NOMO-1 treated with DMSO at 0.1 percent for 48 hours (cell line): ENCODE results near the gene PLLP.

Source experiments
- DNase-seq: peaks from one replicate; lab custom pipeline; 2025; ENCODE audit not compliant: unreplicated experiment; lab: John Stamatoyannopoulos, UW

PLLP gene, protein sequence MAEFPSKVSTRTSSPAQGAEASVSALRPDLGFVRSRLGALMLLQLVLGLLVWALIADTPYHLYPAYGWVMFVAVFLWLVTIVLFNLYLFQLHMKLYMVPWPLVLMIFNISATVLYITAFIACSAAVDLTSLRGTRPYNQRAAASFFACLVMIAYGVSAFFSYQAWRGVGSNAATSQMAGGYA

DNA sequence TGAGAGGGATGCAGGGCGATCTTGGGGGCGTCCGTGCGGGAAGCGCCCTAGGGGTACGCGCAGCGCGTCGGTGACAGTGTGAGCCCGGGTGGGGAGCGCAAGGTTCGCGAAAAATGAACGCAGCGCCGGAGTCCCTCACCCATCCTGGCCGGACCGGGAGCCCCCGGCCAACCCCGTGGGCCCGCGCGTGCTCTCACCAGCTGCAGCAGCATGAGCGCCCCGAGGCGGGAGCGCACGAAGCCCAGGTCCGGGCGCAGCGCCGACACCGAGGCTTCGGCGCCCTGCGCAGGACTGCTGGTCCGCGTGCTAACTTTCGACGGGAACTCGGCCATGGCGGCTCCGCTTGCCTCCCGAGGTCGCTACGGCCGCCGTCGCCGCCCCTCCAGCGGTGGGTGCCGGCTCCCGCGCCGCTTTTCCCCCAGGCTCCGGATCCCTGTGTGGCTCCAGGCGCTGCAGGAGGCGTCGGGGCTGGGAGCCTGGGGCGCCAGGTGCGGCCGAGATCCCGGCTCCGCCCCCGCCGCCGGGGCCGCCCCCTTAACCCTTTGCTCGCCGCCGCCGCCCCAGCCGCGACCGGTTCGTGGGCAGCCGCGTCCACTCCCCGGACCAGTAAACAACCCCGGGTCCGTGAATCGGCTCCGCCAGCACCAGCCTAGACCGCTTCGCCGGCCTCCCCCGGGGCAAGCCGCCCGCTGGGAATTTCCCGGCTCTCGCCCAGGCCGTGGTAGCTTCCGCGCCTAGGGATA lies at the start of gene PLLP:
Gene PLLP (minus strand): TSS at position 464 of the 743 bp plus-strand sequence. CDS start 132 bp downstream, at position 332.
- DNase-seq, result no peak

DNA sequence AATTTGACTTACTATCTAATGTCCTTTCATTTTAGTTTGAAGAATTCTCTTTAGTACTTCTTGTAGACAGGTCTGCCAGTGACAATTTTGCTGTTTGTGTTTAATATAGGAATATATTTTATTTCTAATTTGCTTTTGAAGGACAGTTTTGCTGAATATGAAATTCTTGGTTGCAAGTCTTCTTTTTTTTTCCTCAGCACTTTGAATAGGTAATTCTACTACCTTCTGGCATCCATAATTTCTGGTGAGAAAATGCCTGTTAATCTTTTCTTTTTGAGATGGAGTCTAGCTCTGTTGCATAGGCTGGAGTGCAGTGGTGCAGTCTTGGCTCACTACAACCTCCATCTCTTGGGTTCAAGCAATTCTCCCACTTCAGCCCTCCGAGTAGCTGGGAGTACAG lies 48.9 kb upstream of the PLLP start:
- DNase-seq, result no peak

DNA sequence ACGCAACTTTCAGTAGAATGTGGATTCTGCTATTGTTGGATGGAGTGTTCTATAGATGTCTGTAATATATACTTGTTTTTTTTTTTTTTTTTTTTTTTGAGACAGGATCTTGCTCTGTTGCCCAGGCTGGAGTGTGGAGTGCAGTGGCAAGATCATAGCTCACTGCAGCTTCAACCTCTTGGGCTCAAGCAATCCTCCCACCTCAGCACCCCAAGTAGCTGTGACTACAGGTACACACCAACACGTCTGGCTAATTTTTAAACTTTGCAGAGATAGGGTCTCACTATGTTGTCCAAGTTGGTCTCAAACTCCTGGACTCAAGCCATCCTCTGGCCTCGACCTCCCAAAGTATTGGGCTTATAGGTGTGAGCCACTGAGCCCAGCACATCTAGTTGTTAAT lies 46.9 kb upstream of the PLLP start:
- DNase-seq, result no peak

DNA sequence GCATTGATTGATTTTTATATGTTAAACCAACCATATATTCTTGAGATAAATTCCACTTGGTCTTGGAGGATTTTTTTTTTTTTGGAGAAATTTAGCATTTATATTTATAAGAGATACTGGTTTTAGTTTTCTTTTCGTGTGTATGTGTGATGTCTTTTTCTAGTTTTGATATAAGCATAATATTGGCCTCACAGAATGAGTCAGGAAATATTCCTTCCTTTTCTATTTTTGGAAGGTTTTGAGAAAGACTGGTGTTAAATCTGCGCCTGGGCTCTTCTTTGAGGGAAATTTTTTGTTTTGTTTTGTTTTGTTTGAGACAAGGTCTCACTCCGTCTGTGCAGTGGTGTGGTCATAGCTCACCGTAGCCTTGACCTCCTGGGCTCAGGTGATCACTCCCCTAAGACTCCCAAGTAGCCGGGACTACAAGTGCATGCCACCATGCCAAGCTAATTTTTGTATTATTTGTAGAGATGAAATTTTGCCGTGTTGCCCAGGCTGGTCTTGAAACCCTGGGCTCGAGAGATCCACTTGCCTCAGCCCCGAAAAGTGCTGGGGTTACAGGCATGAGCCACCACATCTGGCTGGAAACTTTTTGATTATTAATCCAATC lies 45.4 kb upstream of the PLLP start:
- no peak for DNase-seq

DNA sequence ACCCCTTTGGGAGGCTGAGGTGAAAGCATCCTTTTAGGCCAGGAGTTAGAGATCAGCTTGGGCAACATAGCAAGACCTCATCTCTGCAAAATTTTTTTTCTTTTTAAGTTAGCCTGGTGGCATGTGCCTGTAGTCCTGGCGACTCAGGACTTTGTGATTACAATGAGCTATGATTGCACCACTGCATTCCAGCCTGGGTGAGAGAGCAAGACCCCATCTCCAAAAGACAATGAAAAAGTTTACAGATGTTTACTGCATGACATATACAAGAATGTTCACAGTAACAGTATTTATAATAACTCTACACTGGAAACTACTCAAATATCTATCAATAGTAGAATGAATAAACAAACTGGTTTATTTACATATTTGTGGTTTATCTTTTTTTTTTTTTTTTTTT lies 41.0 kb upstream of the PLLP start:
- DNase-seq, result no peak

DNA sequence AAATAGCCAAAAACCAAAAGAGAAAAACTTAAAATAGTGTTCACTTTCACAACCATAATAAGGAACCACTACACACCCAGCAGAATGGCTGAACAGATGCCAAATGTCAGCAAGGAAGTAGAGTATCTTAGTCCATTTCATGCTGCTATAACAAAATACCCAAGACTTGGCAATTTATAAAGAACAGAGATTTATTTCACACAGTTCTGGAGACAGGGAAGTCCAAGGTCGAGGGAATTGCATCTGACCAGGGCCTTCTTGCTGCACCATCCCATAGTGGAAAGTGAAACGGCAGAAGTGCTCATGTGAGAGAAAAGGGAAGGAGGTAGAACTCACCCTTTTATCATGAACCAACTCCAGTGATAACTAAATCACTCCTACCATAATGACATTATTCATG lies 40.3 kb upstream of the PLLP start:
- DNase-seq, result peak; percentile 19

DNA sequence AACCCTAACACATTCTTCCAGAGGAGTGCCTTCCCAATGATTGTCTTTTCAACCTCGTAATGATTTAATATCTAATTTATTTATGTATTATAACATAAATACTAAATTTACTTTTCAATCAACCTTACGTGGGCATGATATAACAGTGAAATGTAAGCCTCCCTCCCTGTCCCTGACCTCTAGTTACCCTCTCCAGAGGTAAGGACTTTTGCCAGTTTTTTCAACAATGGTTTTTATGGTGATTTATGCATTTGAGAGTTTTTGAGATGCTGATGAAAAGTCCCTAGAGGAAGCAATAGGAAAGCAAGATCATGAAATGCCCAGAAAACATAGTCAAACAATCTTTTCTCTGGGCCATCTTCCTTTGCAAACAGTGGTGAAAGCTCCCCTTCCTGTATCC lies 35.2 kb upstream of the PLLP start:
- DNase-seq, result no peak

DNA sequence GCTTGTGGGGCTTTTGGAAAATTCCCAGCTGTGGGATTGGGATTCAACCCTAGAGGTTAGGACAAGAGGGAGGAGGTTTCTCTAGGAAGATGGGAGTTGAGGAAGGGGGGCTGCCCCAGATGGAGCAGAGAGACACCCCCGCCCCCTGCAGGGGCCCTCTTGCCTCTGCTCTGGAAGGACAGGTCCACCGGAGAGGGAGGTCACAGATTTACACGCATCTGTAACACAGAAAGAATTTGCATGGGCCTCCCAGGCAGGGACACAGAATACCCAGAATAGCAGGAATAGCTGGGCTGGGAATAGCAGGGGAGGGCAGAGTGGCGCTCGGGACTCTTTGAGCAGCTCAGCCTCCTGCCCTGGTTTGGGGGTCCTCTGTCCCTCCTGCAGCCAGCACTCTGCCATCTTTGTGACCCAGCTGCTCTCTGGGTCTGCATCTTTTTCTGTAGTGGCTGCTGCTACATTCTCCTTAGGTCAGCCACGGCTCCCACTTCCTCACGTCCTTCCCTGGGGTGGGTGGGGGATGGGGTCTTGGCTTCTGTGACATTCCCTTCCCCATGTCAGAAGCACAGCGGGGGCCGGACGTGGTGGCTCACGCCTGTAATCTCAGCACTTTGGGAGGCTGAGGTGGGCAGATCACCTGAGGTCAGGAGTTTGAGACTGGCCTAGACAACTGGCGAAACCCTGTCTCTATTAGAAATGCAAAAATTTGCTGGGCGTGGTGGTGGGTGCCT lies 33.9 kb upstream of the PLLP start:
- no peak for DNase-seq

DNA sequence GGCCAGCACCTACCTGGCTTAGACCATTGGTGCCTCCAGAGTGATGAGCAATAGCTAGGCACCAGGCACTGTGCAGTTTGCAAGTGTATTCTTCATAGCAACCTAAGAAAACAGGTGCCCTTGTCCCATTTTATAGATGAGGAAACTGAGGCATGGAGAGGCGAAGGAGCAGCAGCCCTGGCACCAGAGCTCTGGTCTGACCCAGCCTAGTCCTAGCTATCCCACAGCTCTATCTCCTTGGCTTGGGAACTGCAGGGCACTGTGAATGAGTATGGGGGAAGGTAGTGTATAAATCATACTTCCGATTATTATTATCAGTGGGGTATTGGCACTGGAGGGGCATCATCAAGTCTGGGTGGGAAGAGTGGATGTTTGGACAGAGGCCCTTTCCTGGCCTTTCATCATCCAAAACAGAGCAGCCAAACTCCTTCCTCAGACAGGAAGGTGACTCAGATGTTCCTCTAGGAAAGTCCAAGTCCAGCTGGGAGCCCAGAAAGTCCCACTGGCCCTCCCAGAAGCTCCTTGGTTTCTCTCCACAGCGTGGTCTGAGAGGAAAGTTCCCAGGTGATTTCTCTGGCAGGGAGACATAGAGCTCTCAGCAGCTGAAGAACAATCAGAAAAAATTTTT lies 32.0 kb upstream of the PLLP start:
- no peak for DNase-seq

DNA sequence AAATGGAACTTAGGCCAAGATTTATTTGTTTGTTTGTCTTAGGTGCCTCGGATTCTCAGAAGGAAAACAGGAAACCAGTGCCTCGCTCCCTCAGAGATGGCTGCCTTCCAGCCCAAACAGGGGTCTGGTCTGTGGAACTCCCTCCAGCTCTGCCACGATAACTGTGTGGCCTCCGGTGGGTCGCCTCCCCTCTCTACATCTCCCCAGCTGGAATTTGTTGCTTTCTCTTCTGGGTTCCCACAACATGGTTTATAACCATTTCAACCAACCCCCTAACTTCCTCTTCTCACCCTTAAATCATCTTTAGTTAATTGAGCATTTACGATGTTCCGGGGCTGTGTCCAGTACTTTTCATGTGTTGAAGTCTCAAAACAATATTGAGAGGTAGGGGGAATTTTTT lies 30.9 kb upstream of the PLLP start:
- DNase-seq, result peak; percentile 55

DNA sequence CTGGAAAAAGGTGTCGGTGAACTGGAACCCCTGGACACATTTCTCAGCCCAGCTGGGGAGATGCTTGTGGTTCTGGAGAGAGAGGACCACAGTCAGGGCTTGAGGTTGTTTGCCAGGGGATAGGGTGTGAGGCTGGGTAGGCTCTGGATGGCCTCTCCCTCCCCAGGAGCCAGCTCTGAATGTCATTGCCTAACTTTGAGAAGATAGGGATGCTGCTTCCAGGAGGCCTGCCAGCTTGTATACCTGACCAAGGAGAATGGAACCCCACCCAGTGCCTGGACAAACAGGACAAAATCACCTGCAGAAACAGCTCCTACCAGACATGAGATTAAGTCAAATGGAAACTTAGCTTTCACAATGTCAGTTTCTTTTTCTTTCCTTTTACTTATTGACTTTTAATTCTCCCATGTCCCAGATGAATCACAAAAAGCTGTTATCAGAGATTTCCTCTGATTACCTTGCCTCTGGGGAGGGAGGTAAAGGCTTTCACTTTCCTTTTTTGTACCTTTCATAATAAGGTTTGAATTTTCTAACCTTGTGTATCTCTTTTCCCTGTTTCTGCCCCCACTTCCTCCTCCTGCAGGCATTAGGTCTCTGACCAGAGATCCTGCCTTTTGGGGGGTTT lies 29.8 kb upstream of the PLLP start:
- DNase-seq, result no peak

DNA sequence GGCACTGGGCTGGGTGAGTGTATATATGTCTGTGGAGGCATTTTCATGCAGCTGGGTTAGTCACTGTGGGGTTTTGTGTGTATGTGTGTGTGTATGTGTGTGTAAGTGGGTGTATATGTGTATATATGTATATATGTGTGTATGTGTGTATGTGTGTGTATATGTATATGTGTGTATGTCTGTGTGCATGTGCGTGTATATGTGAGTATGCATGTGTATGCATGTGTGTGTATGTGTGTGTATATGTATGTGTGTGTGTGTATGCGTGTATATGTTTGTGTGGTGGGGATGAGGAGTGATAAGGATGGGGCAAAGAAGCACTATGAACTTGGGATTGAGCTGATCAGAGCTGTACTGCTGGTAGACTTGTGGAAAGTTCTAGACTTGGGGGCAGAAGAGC lies 29.0 kb upstream of the PLLP start:
- no peak for DNase-seq

DNA sequence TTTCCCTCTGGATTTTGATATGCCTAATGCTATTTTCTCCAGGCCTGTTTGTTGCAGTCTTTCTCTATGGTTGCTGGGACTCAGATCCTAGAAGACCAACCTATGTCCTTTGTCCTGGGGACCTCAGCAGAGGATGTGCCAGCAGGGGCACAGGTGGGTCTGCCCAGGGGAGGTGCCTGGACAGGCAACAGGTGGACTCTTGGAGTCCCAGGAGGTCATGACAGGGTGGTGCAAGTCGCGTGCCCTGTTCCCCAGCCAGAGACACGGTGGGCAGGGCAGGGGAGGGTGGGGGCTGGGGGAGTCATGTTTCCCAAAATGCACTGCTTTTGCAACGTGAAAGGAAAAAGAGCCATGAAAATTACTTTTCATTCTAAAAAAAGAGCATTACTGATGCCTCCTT lies 26.3 kb upstream of the PLLP start:
- DNase-seq, result no peak

DNA sequence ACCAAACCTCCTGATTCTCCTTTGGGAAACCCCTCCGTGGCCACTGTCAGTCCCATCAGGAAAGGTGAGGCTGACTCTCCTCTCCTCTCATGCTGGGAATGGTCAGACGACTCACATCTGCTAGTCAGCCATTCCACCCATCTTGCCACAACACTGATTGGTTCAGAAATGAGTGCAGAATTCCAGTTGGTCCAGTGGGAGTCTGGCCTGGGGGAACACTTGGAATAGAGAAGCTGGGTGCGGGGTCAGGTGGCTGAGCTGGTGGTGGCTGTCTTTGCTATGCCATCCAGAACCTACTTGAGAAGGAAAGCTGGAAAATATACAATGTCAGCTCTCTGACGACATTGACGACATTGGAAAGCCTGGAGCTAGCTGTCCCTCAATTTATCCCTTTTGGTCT lies 23.6 kb upstream of the PLLP start:
- no peak for DNase-seq

DNA sequence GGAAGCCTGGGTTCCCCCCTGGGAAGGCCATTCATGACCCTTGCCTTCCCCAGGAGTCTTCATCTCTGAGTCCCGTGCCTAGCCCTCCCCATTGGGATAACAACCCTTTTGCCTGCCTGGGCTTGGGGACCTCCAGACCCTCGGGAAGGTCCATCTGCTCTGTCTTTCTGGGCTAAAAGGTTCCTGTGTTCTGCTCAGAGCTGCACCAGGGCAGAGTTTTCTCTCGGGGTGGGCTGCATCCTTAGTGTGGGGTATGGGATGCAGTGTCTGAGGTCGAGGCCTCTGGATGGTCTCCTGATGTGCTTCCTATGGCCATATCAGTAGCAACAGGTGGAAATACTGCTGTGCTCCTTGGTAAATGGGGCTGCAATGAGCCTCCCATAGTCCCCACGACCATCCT lies 22.9 kb upstream of the PLLP start:
- no peak for DNase-seq

DNA sequence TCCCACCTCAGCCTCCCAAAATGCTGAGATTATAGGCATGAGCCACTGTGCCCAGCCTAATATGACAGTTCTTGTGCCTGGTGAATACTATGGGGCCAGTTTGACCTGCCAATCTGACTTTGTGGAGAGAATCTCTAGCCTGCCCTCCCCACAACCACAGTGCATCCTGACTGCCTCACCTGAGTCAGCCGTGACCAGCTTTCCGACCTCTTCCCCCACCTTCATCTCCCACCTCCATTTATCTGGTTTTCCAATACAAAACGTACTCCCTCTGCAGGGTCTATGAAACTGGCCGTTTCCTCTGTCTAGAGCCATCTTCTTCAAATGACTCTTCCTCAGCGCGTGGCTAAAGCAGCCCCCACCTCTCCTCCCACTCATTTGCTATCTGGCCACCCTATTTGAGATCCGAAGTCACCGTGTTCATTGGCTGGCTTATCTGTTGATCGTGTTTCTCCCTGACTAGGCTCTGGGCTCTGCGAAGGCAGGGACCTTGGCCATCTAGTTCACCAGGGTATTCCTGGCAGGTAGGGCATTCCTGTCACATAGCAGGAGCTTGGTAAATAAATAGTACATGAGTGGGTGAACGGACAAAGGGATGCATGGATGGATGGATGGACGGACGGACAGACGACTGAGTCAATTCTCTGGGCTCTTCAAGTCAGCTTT lies 22.3 kb upstream of the PLLP start:
- DNase-seq, result no peak

DNA sequence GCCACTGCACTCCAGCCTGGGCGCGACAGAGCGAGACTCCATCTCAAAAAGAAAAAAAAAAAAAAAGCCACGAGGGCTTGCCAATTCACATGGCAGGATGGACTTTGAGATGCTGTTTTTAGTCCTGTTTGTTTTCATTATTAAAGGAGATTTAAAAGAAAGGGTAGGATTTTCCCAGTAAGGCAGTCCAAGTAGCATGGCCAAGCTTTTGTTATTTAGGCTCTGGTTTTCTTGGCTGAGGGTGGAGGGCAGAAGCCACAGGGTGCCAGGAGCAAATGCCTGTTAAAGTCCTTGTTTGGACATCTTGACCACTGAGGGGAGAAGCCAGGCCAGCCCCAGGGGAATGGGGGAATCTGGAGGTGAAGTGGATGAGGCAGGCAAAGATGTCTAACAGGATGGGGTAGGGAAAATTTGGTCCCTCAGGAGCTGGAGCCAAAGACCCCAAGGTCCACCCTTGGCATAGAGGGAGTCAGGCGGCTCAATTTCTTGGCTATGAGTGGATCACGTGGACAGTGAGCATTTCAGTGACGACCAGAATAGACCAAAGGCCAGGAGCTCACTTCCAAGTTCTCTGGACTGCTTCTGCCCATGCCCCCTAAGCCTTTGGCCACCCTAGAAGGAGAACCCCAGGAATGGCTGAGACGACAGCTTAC lies 20.8 kb upstream of the PLLP start:
- no peak for DNase-seq

DNA sequence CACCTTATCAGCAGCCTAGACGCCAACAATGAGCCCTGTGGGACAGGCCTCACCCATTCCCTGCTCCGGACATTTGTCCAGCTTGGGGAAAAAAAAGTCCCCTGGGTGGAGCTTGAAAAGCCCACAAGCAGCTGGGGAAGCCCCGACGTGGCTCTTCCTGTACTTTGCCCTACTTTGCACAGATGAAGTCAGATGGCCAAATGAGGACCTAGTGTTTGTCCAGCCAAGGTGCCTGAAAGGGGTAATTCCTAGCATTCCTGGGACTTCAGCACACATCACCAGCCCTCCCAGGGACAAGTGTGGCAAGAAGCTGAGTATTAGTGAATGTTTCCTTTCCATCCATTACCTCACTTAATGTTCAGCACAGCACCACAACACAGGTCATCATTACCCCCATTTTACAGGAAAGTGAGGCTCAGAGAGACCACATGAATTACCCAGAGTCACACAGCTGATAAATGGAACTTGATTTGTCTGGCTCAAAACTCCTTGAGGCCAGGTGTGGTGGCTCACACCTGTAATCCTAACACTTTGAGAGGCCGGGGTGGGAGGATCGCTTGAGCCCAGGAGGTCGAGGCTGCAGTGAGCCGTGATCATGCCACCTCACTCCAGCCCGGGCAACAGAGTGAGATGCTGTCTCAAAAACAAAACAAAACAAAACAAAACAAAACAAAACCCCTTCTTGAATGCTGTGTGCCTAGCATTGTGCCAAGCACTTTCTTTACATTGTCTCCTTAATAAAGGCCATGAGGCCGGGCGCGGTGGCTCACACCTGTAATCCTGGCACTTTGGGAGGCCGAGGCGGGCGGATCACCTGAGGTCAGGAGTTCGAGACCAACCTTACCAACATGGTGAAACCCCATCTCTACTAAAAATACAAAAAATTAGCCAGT lies 19.9 kb upstream of the PLLP start:
- DNase-seq, result no peak

DNA sequence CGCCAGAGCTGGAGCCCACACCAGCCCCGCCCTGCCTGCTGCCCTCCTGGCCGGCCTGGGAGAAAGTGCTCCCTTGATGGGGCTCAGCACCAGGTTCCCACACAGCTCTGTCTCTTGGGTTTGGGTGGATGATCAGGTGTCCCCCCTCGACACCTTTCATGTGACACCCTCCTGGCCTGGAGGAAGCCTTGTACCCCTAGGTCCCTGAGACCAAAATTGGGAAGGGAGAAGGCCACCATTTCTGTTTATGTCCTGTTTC lies 19.4 kb upstream of the PLLP start:
- DNase-seq, result no peak
